GM12874 (cell line): Measurements from ENCODE around the gene RBM7.

Experiments
- TF ChIP-seq, protein P1 (sequence below): IDR thresholded peaks from 2 replicates; pipeline ENCODE4 v1.5.1; 2011; ENCODE audit warnings: low read depth, mild to moderate bottlenecking, control low read depth, low read length, moderate library complexity; ENCODE audit not compliant: insufficient read depth

RBM7 gene

DNA sequence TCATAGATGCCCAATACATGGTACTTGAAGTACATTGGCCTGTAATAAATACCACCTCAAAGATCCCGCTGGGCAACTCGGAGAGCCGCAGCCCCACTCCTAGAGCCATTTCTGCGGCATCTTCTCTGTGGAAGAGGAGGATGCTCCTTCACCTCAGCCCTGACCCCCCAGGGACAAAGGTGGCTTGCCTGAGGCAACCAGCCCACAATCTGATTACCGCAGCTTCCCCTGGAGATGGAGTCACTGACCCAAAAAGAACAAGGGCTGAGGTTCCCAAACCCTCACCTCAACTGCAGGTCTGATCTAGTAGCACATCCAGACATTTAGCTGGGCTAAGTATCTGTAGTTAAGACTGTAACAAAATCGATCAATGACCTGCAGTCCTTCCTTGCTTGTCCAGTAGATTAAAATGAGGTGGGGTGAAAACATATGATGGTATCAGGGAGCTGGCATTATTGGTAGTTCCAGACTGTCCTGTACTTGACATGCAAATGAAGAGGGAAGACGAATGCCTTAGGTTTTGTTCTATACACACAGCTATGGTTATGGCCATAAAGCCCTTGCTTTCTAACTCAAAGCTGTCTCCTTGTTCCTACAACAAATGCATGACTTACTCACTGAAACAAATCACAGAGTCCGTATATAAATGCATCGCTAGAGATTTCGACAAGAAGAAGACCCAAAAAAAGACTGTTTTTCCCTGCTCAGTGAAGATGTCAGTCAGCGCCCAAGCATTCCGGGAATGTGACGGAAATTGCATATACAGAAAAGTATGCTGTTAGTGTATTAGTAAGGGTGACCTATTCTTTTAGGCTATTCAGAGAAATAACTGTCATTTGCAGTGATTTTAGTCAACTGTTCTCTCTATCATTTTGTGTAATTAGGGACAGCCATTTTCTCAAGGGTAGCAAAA is 33.9 kb upstream of the RBM7 start:
- TF ChIP-seq, protein P1, sequence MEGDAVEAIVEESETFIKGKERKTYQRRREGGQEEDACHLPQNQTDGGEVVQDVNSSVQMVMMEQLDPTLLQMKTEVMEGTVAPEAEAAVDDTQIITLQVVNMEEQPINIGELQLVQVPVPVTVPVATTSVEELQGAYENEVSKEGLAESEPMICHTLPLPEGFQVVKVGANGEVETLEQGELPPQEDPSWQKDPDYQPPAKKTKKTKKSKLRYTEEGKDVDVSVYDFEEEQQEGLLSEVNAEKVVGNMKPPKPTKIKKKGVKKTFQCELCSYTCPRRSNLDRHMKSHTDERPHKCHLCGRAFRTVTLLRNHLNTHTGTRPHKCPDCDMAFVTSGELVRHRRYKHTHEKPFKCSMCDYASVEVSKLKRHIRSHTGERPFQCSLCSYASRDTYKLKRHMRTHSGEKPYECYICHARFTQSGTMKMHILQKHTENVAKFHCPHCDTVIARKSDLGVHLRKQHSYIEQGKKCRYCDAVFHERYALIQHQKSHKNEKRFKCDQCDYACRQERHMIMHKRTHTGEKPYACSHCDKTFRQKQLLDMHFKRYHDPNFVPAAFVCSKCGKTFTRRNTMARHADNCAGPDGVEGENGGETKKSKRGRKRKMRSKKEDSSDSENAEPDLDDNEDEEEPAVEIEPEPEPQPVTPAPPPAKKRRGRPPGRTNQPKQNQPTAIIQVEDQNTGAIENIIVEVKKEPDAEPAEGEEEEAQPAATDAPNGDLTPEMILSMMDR, result no peak

DNA sequence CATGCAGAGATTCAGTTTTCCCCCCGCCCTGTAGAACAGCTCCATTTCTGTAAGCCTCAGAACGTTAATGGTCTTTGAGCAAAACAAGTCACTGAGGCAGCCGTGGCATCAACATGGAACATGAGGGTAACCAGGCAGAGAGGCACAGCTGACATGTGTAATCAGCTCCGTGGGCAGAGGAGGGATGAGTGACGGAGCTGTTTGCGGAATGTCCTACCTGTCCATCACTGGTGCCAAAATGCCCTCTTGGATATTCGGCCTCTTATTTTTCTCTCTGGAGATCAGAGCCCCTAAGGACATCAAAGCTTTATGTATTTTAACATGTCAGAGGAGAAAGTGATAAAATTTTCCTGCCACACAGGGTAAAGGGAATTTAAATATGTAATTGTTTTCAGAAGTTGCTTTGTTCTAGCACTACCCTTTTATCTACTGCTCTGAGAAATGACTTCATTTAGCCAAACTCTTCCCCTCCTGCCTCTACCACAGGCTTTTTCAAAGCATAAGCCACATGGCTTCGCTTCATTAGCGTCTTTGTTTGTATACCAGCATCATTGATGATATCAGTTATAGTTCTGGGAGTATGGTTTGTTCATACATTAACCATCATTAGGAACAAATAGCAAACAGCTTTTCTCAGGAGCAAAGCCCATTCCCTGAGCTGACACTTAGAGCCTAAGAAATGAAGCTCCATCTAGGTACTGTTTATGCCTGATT is 33.1 kb upstream of the RBM7 start:
- TF ChIP-seq, protein P1, result no peak

DNA sequence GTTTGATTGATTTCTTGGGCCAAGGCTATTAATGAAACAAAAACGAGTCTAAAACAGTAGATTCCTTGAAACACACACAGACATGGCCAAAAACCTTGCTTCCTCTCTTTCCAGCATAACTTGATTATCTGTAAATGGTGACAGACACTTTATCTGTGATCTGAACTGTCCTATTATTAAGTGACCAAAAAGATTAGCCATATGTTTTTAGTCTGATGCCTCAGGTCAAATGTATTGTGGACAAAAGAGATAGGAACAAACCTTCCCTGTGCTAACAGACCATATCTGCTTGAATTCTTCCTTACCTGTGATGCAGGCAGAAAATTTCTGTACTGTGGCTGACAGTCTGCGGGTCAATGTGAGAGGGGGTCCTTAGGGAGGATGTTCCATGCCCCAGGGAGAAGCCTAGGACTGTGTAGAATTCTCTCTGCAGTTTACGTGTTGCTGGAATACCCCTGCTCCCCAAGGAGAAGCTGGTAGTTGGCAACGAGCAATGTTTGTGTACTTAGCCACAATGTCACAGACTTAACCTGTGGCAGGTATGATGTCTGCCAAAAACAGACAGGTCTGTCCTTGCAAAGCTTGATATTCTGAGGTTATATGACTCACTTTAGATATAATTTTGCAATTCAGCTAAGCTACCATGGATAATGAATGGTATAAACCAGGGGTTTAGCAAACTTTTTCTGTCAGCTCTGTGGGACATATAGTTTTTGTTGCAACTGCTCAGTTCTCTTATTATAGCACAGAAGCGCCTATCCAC is 31.4 kb upstream of the RBM7 start:
- TF ChIP-seq, protein P1, result no peak

DNA sequence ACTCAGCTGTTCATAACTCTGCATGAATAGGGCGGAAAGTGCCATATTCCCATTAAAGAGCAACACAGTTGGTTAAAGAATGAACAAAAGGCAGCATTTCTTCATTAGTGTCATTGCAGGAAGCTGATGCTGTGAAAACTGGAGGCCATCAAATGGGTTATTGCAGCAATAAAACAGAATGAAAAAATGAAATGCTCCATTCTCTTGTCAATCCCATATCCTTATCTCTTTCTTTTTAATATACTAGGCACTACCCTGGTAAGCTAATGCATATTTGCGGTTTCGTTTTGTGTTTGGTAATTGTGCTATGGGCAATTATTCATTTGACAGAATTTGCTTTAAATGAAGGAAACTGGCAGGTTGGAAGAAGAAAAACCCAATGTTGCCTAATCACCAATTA is 25.4 kb upstream of the RBM7 start:
- TF ChIP-seq, protein P1, result no peak

DNA sequence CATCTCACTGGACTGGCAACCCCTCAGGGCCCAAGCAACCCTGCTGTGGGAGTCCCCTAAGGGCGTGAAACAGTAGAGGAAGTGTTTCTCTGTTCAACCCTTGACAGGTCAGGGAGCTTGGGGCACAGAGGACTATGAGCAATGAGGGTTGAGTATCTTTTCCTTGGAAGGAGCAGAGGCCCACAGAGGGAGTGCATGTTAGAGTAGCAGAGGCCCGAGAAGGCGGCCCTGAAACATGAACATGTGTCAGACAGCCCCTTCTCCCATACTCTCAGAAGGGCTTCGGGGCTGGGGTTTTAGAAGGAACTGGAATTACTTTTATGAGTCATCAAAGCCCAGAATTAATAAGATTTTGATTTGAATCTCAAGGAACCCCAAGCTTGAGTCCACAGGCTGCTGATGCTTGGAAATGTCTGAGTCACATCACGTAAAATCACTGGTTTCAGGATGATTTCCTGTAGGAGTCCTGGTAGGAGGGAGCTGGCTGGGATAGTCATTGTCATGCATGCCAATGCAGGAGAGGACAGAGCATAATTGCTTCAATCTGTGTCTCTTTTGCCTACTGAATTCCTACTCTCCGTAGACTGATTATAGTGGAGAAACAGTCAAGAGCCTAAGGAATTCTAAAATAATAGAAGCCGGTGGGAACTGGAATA is 22.7 kb upstream of the RBM7 start:
- TF ChIP-seq, protein P1, result no peak

DNA sequence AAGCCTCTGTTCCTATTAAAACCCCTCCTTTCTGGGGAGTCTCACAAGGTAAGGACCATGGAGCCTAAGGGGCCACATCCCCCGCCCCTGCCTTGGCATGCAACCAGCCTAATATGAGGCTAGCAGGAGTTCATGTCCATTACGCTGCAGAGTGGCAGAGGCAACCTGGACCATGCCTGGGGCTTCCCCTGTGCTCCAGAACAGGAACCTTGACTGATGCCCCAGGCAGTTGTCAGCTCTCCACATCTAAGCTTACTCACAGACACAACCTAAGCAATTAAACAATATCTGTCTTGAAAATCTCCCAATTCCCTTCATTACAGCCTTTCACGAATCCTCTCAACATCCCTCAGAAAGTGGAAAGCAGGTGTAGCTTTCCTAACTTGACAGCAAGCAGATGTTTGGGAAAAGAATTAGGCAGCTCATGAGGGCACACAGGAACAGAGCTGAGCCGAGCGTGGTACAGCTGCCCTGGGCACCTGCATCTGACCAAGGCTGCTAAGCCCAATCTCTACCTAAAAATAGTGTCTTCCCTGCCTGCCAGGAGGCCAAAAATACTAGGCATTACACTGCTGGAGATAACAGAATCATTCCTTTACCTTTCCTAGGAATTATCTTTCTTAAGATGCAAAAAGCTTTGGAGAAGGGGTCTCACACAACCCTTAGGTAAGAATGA is 20.9 kb upstream of the RBM7 start:
- TF ChIP-seq, protein P1, result no peak
